Measurements from ENCODE around the gene IQCH. TPM values are rescaled to one million over a fixed set of nuclear protein-coding genes. Genes with fewer than 3 reads are reported as not detected.

The IQCH gene
- total RNA-seq, 1 experiment from 2014 or later = 1.9 TPM

- DNase-seq (ENCODE audit: low spot score) = peak; percentile 35
These were observed 246.7 kb downstream of the IQCH start for GRCh38 chr15:67501177-67501835.

GRCh38 chr15:67501836-67502461 lies 247.4 kb downstream of the IQCH start:
- no peak for DNase-seq (ENCODE audit: low spot score)

DNA sequence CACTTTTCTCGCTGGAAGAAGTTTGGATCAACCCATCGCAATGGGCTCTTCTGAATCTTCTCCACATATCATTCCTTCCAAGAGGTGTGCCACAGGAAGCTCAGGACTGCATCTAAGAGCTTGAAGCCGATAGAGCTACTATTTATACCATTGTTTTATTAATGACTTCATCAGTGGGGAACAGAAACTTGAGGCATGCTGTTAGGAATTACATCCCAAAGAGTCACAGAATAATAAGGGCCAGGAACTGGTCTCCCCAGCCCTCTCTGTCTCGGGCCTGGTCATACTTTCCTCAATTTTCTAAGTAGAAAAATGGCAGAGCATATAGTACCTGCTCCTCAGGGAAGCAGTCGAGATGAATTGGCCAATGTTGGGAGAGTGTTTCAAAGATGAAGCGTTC lies 249.5 kb downstream of the IQCH start:
- no peak for DNase-seq (ENCODE audit: low spot score)

DNA sequence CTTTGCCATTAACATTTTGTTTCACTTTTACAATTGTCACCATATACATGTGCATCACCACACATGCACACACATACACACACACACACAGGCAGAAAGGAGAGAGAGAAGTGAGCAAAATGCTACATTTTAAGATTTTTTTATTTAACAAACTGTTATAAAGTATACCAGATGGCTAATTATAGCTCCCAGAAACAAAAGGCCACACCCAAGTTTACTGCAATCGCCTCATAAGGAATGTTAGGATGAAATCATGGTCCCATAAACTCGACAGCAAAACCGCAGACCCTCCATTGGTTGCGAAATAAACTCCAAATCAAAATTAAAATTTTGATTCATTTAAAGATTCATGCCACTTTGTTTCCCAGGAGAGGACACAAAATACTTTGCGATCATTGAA lies 250.2 kb downstream of the IQCH start:
- DNase-seq (ENCODE audit: low spot score) = no peak

DNA sequence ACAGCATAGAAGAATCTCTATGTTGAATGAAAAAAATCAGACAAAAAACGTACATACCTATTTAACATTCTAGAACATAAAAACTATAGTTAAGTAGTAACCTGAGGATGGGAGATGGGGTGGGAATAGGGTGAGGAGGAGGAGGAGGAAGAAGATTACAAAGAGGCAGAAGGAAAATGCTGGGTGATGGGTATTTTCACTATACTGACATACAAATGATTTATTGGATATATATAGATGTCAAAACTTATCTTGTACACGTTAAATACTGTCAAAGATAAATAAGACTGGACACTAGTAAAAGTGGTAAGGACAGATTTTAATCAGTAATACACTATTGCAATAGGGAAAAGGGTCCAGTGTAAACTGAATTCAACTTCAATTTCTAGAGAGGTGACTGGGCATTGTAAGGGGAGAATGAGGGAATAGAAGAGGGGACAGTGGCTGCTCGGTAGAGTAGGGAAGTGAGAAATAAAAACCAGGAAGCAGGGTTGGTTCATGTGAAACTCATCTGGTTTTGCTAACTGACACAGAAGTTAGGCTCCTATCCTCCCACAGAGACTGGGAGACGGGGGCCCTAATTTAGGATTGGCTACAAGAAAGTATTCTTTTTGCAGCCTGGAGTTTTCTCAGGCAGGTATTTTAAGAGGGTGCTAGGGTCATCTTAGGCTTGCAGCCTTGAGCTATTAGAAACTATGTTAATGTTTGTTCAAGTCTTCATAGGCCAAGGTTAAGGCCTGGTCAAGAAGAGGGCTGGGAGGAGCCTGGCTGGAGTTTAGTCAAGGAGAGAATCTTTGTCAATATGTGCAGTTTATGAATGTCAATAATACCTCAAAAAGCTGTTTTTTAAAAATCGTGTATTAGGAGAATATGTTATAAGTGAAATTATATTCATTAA lies 251.3 kb downstream of the IQCH start:
- DNase-seq (ENCODE audit: low spot score) = no peak

- DNase-seq (ENCODE audit: low spot score) = no peak
These were observed 252.5 kb downstream of the IQCH start for GRCh38 chr15:67506775-67507747.

GRCh38 chr15:67508407-67508806 lies 253.8 kb downstream of the IQCH start:
- DNase-seq (ENCODE audit: low spot score) = no peak

- no peak for DNase-seq (ENCODE audit: low spot score)
These were observed 255.3 kb downstream of the IQCH start for GRCh38 chr15:67509918-67510317.

DNA sequence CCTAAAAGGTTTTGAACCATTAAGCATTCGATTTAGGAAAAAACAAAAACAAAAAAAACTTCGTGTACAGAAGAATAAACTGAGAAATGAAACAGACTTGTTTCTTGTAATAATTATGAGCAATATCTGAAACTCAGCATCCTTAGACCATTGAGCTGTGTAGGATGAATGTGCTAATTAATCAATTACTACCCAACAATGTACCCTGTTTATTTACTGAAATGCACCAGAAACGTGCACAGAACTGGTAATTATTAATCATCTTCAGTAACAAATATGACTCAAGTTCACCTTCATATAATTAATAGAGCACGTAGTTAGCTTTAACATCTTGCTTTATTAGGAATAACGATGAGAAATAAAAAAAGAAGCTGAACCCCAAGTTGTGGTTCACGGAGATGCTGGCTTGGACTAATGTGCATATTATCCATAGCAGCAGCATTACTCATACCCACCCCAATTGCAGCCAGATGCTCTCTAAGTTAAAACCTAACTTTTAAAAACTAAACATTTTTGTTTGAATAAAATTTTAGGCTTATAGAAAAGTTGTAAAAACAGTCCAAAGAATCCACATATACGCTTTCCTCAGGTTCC lies 256.1 kb downstream of the IQCH start:
- no peak for DNase-seq (ENCODE audit: low spot score)

DNA sequence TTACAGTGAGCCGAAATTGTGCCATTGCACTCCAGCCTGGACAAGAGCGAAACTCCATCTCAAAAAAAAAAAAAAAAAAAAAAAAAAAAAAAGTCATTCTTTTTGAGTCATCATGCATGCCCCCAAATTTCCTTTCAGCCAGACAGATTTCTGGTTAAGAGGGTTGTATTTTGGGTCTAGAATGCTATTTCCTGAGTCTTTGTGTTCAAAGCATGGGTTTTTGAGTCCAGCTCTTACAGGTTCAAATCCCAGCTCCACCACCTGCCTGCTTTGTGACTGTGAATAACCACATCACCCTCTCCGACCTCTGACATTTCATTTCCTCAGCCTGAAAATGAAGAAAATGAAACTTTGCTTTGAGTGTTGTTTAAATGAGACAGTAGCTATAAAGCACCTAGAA lies 257.0 kb downstream of the IQCH start:
- no peak for DNase-seq (ENCODE audit: low spot score)

- no peak for DNase-seq (ENCODE audit: low spot score)
These were observed 257.6 kb downstream of the IQCH start for GRCh38 chr15:67512140-67512539.

DNA sequence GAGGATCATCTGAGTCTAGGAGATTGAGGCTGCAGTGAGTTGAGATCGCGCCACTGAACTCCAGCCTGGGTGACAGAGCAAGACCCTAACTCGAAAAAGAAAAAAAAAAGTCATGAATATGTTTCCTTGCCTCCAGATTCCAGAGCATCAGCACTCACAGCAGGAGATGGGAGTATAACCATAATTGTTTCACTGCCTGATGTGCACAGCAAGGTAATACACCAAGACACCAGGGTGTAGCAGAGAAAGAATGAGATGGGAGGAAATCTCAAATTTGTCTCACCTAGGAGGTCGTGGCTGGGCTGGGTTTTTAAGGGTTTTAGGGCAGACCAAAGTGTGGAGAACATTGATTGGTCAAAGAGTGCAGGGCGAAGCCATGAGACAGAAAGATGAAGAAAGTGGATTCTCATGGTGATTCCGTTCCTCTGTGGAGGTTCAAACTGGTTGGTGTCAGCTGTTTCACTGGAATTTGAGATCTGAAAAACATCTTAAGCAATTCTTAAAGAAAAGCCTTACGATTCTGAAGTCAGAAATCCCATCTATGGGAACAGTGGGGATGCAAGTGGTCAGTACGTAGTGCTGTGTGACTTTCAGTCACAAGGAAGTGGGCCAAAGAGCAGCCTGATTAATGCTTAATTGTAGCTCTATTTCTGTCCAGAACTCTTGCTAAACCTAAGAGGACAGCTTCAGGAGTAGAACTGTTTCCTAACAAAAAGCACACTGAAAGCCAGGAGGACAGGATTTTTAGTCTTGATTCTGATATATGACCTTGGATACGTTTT lies 258.5 kb downstream of the IQCH start:
- no peak for DNase-seq (ENCODE audit: low spot score)

GRCh38 chr15:67515090-67515489 lies 260.5 kb downstream of the IQCH start:
- DNase-seq (ENCODE audit: low spot score) = no peak

GRCh38 chr15:67515557-67515956 lies 261.0 kb downstream of the IQCH start:
- DNase-seq (ENCODE audit: low spot score) = no peak

DNA sequence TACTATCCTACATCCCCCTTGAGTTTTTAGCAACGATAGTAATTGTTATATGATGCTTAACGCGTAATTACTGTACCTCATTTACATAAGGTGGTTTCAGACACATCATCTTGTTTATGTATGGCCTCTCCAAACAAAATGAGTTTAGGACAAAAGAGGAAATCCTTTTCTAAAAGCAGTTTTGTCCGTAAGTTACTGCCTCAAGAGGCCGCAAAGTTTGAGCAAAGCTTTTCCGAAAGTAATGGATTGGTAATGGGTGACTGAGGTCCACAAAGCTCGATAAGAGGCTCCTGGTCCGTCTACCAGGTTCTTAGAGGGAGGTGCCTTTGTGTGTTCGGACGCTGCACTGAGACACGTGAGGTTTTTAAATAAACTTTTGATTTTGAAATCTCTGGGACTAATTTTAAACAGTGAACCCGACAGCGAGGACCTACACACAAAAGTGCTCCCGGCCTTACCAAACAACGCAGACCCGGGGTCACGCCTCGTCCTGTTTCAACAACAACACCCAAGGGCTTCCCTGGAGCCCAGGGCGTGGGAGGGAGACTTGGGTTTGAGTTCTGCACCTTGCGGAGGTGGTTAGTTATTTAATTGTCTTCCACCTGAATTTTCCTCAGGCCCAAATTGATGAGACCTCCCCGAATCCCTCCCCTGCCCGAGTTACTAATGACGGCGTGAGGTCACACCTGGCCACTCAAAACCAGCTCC lies 265.9 kb downstream of the IQCH start:
- DNase-seq (ENCODE audit: low spot score) = no peak

DNA sequence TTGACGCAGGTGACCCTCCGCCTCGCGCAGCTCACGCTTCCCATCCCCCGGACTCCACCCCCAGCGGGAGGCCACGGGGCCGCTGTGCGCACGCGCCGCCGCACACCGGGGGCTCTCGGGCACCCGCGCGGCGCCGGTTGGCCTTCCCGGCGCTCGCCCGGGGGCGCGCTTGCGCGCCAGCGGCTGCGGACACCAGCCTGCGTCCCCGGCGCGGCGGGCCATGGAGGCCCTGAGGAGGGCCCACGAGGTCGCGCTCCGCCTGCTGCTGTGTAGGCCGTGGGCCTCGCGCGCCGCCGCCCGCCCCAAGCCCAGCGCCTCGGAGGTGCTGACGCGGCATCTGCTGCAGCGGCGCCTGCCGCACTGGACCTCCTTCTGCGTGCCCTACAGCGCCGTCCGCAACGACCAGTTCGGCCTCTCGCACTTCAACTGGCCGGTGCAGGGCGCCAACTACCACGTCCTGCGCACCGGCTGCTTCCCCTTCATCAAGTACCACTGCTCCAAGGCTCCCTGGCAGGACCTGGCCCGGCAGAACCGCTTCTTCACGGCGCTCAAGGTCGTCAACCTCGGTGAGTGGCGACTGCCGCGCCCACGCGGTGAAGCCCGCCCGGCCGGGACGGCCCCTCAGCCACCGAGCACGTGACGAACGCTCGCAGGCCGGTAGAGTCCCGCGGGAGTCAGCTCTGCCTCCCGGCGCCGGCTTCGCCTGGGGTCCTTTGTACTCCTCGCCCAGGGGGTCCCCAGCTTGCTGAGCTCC lies 266.6 kb downstream of the IQCH start, which contains the start of gene C15orf61:
C15orf61 (plus strand) TSS at position 103 of the 754 bp plus-strand sequence; CDS start at position 221, 118 bp downstream.
- peak; percentile 94 for DNase-seq (ENCODE audit: low spot score)

GRCh38 chr15:67521783-67522568 lies 267.4 kb downstream of the IQCH start:
- DNase-seq (ENCODE audit: low spot score) = peak; percentile 49

- DNase-seq (ENCODE audit: low spot score) = no peak
These were observed 268.7 kb downstream of the IQCH start for GRCh38 chr15:67523330-67523729.

Measured in HT-29 (cell line).